Panc1 (cell line): ENCODE data around the gene FIP1L1. TPM values are rescaled to one million over a fixed set of nuclear protein-coding genes. Genes with fewer than 3 reads are reported as not detected.

Source experiments
- ATAC-seq: fragments of 200-7000 bp; cut with Tn5 transposase; 2 replicates; pipeline ENCODE4 v1.9.1; 2020; ENCODE audit warnings: mild to moderate bottlenecking, moderate library complexity
- BruUV-seq: library from RNA; stranded (reverse); fragments of 400-500 nt; replicated peaks from 2 replicates; lab custom pipeline; 2021; lab: Mats Ljungman, UMichigan
- CTCF ChIA-PET: fragments of 300-600 bp; sonication (Branson Sonifier 250); formaldehyde crosslinking; loops from one replicate; lab custom pipeline; 2022; ENCODE audit warnings: antibody characterized with exemption; lab: Charles Lee
- POLR2A ChIA-PET: fragments of 300-600 bp; sonication (Branson Sonifier 250); formaldehyde crosslinking; loops from one replicate; lab custom pipeline; 2022; ENCODE audit warnings: antibody characterized with exemption; lab: Charles Lee
- DNase-seq: peaks from one replicate; pipeline ENCODE4 v3.0.0-alpha.2; 2010; ENCODE audit warnings: low read depth, low spot score
- H3K27ac ChIP-seq: 2 replicates; pipeline ENCODE4 v1.5.1; 2011; ENCODE audit warnings: mild to moderate bottlenecking, low read length, inconsistent platforms
- H3K27me3 ChIP-seq: fragments of 200-500 bp; sonication (Bioruptor generic); 2 replicates; pipeline ENCODE4 v1.6.0; 2014; ENCODE audit warnings: low read length, inconsistent platforms; ENCODE audit not compliant: control insufficient read depth, insufficient read depth
- H3K36me3 ChIP-seq: fragments of 200-500 bp; sonication (Bioruptor generic); 2 replicates; pipeline ENCODE4 v1.5.1; 2014; ENCODE audit warnings: inconsistent platforms, mild to moderate bottlenecking, low read length, moderate library complexity; ENCODE audit not compliant: control insufficient read depth, insufficient read depth
- H3K4me1 ChIP-seq: 2 replicates; pipeline ENCODE4 v1.5.1; 2011; ENCODE audit warnings: inconsistent platforms, mild to moderate bottlenecking, low read length, moderate library complexity; ENCODE audit not compliant: control insufficient read depth, insufficient read depth
- H3K4me3 ChIP-seq, 2 experiments: 2 replicates each; pipeline ENCODE4 v1.5.1; 2011 to 2012; ENCODE audit warnings: low read depth in 2 of 2, low read length in 2 of 2, mild to moderate bottlenecking in 2 of 2, inconsistent platforms in 1 of 2, moderate library complexity in 1 of 2
- H3K9me3 ChIP-seq: fragments of 200-500 bp; sonication (Bioruptor generic); 2 replicates; pipeline ENCODE4 v1.5.1; 2014; ENCODE audit warnings: low read depth, mild to moderate bottlenecking, inconsistent platforms, low read length, moderate library complexity; ENCODE audit not compliant: control insufficient read depth, insufficient read depth
- POLR2AphosphoS5 ChIP-seq: IDR thresholded peaks from 2 replicates; pipeline ENCODE4 v1.6.1; 2012; ENCODE audit warnings: mild to moderate bottlenecking, low read depth, low read length, moderate library complexity
- SIN3A ChIP-seq: IDR thresholded peaks from 2 replicates; pipeline ENCODE4 v1.6.1; 2012; ENCODE audit warnings: low read depth, mild to moderate bottlenecking, low read length, moderate library complexity, borderline replicate concordance; ENCODE audit not compliant: insufficient read depth
- TCF7L2 ChIP-seq: IDR thresholded peaks from 2 replicates; pipeline ENCODE4 v1.6.1; 2011; ENCODE audit warnings: mild to moderate bottlenecking, low read depth, low read length, inconsistent platforms
- in situ Hi-C: cut with HindIII; loops from 2 replicates; pipeline ENCODE4 v1.10.0; 2016; ENCODE audit warnings: low sequenced_read_pairs, low pct_unique_long_range_greater_than_20kb
- intact Hi-C: fragments of 100-400 bp; cut with micrococcal nuclease; formaldehyde crosslinking; loops from one replicate; pipeline ENCODE4 v1.10.0; 2022; ENCODE audit not compliant: unreplicated experiment
- total RNA-seq: library from RNA; stranded (reverse); gene quantifications from one replicate; pipeline ENCODE4 v1.2.1, GENCODE V29; 2021; ENCODE audit not compliant: unreplicated experiment
- TF ChIP-seq, protein P1 (sequence below), 2 experiments: IDR thresholded peaks; 2 replicates each; pipeline ENCODE4 v1.6.1; 2011 to 2012; ENCODE audit warnings: low read depth in 2 of 2, control low read depth in 1 of 2, low read length in 1 of 2, mild to moderate bottlenecking in 1 of 2, moderate library complexity in 1 of 2; ENCODE audit not compliant: insufficient read depth in 1 of 2
- TF ChIP-seq, protein P2 (sequence below): fragments of 450-650 bp; IDR thresholded peaks from 2 replicates; pipeline ENCODE4 v1.5.1; 2017; ENCODE audit warnings: mild to moderate bottlenecking

The FIP1L1 gene
- total RNA-seq, 1 experiment from 2014 or later: 35.5 TPM

- Histone ChIP-seq H3K27me3 (no peaks in the 10 kb centered on the region), H3K4me1 (no peaks in the 10 kb centered on the region), H3K9me3 (no peaks in the 10 kb centered on the region), H3K4me3 (no peak overlapping the region), H3K27ac (no peak overlapping the region), H3K36me3 (no peaks in the 10 kb centered on the region)
- TF ChIP-seq POLR2AphosphoS5 (no peak), SIN3A (no peak), TCF7L2 (no peak)
- TF ChIP-seq, protein P1, sequence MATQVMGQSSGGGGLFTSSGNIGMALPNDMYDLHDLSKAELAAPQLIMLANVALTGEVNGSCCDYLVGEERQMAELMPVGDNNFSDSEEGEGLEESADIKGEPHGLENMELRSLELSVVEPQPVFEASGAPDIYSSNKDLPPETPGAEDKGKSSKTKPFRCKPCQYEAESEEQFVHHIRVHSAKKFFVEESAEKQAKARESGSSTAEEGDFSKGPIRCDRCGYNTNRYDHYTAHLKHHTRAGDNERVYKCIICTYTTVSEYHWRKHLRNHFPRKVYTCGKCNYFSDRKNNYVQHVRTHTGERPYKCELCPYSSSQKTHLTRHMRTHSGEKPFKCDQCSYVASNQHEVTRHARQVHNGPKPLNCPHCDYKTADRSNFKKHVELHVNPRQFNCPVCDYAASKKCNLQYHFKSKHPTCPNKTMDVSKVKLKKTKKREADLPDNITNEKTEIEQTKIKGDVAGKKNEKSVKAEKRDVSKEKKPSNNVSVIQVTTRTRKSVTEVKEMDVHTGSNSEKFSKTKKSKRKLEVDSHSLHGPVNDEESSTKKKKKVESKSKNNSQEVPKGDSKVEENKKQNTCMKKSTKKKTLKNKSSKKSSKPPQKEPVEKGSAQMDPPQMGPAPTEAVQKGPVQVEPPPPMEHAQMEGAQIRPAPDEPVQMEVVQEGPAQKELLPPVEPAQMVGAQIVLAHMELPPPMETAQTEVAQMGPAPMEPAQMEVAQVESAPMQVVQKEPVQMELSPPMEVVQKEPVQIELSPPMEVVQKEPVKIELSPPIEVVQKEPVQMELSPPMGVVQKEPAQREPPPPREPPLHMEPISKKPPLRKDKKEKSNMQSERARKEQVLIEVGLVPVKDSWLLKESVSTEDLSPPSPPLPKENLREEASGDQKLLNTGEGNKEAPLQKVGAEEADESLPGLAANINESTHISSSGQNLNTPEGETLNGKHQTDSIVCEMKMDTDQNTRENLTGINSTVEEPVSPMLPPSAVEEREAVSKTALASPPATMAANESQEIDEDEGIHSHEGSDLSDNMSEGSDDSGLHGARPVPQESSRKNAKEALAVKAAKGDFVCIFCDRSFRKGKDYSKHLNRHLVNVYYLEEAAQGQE (IDR thresholded peaks at IDR 0.05; ENCODE audit: insufficient read depth in 1 of 2, low read depth in 2 of 2, low read length in 1 of 2): no peak
- TF ChIP-seq, protein P2, sequence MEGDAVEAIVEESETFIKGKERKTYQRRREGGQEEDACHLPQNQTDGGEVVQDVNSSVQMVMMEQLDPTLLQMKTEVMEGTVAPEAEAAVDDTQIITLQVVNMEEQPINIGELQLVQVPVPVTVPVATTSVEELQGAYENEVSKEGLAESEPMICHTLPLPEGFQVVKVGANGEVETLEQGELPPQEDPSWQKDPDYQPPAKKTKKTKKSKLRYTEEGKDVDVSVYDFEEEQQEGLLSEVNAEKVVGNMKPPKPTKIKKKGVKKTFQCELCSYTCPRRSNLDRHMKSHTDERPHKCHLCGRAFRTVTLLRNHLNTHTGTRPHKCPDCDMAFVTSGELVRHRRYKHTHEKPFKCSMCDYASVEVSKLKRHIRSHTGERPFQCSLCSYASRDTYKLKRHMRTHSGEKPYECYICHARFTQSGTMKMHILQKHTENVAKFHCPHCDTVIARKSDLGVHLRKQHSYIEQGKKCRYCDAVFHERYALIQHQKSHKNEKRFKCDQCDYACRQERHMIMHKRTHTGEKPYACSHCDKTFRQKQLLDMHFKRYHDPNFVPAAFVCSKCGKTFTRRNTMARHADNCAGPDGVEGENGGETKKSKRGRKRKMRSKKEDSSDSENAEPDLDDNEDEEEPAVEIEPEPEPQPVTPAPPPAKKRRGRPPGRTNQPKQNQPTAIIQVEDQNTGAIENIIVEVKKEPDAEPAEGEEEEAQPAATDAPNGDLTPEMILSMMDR: no peak
- ChIA-PET POLR2A (no interaction called here), CTCF (interaction anchor here (0.6 kb wide), 1 partner anchor 17 kb away, joined by 10 read pairs; no protein-coding TSS in a partner anchor)
- no peak for DNase-seq
- BruUV-seq: no TSS peak
- no peak for ATAC-seq
- in situ Hi-C loops (no loop called here), intact Hi-C loops (no loop called here)
These were observed 123.1 kb downstream of the FIP1L1 start for GRCh38 chr4:53500546-53500945.

GRCh38 chr4:53501561-53501960, 124.1 kb downstream of the FIP1L1 start:
- BruUV-seq: no TSS peak
- ChIA-PET CTCF (no interaction called here), POLR2A (no interaction called here)
- DNase-seq (no peak), ATAC-seq (no peak)
- intact Hi-C loops (no loop called here), in situ Hi-C loops (no loop called here)
- no peaks in the 10 kb centered on the region for H3K9me3 ChIP-seq
- H3K4me3 ChIP-seq: no peak overlapping the region
- no peaks in the 10 kb centered on the region for H3K4me1 ChIP-seq
- no peaks in the 10 kb centered on the region for H3K36me3 ChIP-seq
- no peak overlapping the region for H3K27ac ChIP-seq
- TF ChIP-seq, protein P2: no peak
- no peak for TF ChIP-seq SIN3A
- TF ChIP-seq, protein P1 (IDR thresholded peaks at IDR 0.05; ENCODE audit: insufficient read depth in 1 of 2, low read depth in 2 of 2, low read length in 1 of 2): no peak
- no peak for TF ChIP-seq TCF7L2
- no peak for TF ChIP-seq POLR2AphosphoS5
- no peaks in the 10 kb centered on the region for H3K27me3 ChIP-seq
